Activated CD4-positive, alpha-beta T cell treated with anti-CD3 and anti-CD28 coated beads, Interleukin-2, amount 10 ng/mL, durations not matched to agents 24 days and 14 days (primary cell): ENCODE data around the gene PEX1. TPM values are rescaled to one million over a fixed set of nuclear protein-coding genes. Genes with fewer than 3 reads are reported as not detected.
"Not testable (repeated sequence)": the region's sequence is repeated elsewhere in the genome, so short reads cannot be mapped to it uniquely, and the experiment has no call there.

ENCODE experiments used
- DNase-seq: peaks from one replicate; pipeline ENCODE4 v3.0.0; 2022
- H3K27ac Mint-ChIP-seq: one replicate; pipeline ENCODE4 v1.8.0; 2022; ENCODE audit warnings: mild to moderate bottlenecking, mixed read lengths
- H3K27me3 Mint-ChIP-seq: one replicate; pipeline ENCODE4 v1.8.0; 2022; ENCODE audit warnings: mixed read lengths
- H3K36me3 Mint-ChIP-seq: one replicate; pipeline ENCODE4 v1.8.0; 2022; ENCODE audit warnings: low read depth, mild to moderate bottlenecking, mixed read lengths
- H3K4me1 Mint-ChIP-seq: one replicate; pipeline ENCODE4 v1.8.0; 2021; ENCODE audit warnings: mixed read lengths
- H3K4me3 Mint-ChIP-seq: one replicate; pipeline ENCODE4 v1.8.0; 2022; ENCODE audit warnings: mild to moderate bottlenecking, moderate library complexity, mixed read lengths
- H3K9me3 Mint-ChIP-seq: one replicate; pipeline ENCODE4 v1.8.0; 2021; ENCODE audit warnings: mixed read lengths
- intact Hi-C: fragments of 100-400 bp; cut with micrococcal nuclease; formaldehyde crosslinking; loops from one replicate; pipeline ENCODE4 v1.15.1; 2023
- total RNA-seq: library from RNA; stranded (reverse); gene quantifications from 2 replicates; pipeline ENCODE4 v1.2.3, GENCODE V29; 2022

Gene PEX1
- total RNA-seq, 1 donor from 2014 or later = 14.4 TPM

- no peak for DNase-seq
Observed at GRCh38 chr7:92462560-92462959, 65.8 kb downstream of the PEX1 start.

GRCh38 chr7:92461027-92462003, 67.0 kb downstream of the PEX1 start:
- DNase-seq = peak; percentile 74
- Mint-ChIP-seq H3K36me3 (peaks cover 9% of the 10 kb centered on the region), H3K4me3 (no peak overlapping the region), H3K9me3 (no peaks in the 10 kb centered on the region), H3K4me1 (peaks cover 2% of the 10 kb centered on the region), H3K27ac (no peak overlapping the region), H3K27me3 (no peaks in the 10 kb centered on the region)
- intact Hi-C loops = loop anchor here (1.0 to 5.0 kb wide), 2 partner anchors 13 to 39 kb away; no protein-coding TSS in a partner anchor

More at GRCh38 chr7:92462560-92462959, 65.8 kb downstream of the PEX1 start:
- Mint-ChIP-seq H3K27ac (no peak overlapping the region), H3K27me3 (no peaks in the 10 kb centered on the region), H3K4me1 (peaks cover 2% of the 10 kb centered on the region), H3K9me3 (peaks cover 2% of the 10 kb centered on the region), H3K4me3 (no peak overlapping the region), H3K36me3 (peaks cover 8% of the 10 kb centered on the region)
- intact Hi-C loops = loop anchor here (5.0 kb wide), 1 partner anchor 40 kb away; no protein-coding TSS in a partner anchor

GRCh38 chr7:92460510-92460909, 67.8 kb downstream of the PEX1 start:
- H3K36me3 Mint-ChIP-seq = peaks cover 13% of the 10 kb centered on the region
- H3K9me3 Mint-ChIP-seq = no peaks in the 10 kb centered on the region
- no peak for DNase-seq

GRCh38 chr7:92460109-92460508, 68.2 kb downstream of the PEX1 start:
- Mint-ChIP-seq H3K4me1 (peaks cover 2% of the 10 kb centered on the region), H3K27ac (no peak overlapping the region), H3K4me3 (no peak overlapping the region), H3K27me3 (no peaks in the 10 kb centered on the region), H3K9me3 (no peaks in the 10 kb centered on the region), H3K36me3 (peaks cover 13% of the 10 kb centered on the region)
- no peak for DNase-seq
- intact Hi-C loops = loop anchor here (5.0 kb wide), 1 partner anchor 38 kb away; no protein-coding TSS in a partner anchor

More at GRCh38 chr7:92460510-92460909, 67.8 kb downstream of the PEX1 start:
- intact Hi-C loops = loop anchor here (5.0 kb wide), 1 partner anchor 38 kb away; no protein-coding TSS in a partner anchor
- Mint-ChIP-seq H3K4me1 (peaks cover 2% of the 10 kb centered on the region), H3K4me3 (no peak overlapping the region), H3K27ac (no peak overlapping the region), H3K27me3 (no peaks in the 10 kb centered on the region)

- Mint-ChIP-seq H3K27ac (no peak overlapping the region), H3K27me3 (no peaks in the 10 kb centered on the region), H3K9me3 (no peaks in the 10 kb centered on the region), H3K36me3 (peaks cover 18% of the 10 kb centered on the region), H3K4me1 (no peaks in the 10 kb centered on the region), H3K4me3 (no peak overlapping the region)
- DNase-seq = no peak
- intact Hi-C loops = no loop called here
Observed at GRCh38 chr7:92456236-92456635, 72.1 kb downstream of the PEX1 start.

GRCh38 chr7:92451645-92452044, 76.7 kb downstream of the PEX1 start:
- Mint-ChIP-seq H3K4me1 (peaks cover 9% of the 10 kb centered on the region), H3K4me3 (no peak overlapping the region), H3K36me3 (peaks cover 27% of the 10 kb centered on the region), H3K27ac (no peak overlapping the region), H3K9me3 (no peaks in the 10 kb centered on the region), H3K27me3 (no peaks in the 10 kb centered on the region)
- intact Hi-C loops = no loop called here
- DNase-seq = no peak

GRCh38 chr7:92448205-92448747, 80.0 kb downstream of the PEX1 start:
- peak overlapping the region; percentile 94 for H3K4me3 Mint-ChIP-seq
- H3K27me3 Mint-ChIP-seq = no peaks in the 10 kb centered on the region
- H3K4me1 Mint-ChIP-seq = peaks cover 9% of the 10 kb centered on the region
- H3K36me3 Mint-ChIP-seq = peaks cover 17% of the 10 kb centered on the region
- intact Hi-C loops = loop anchor here (1.0 to 10.0 kb wide), 7 partner anchors 13 to 1363 kb away; partner anchors contain the start of genes AKAP9, CDK6, FZD1 and VPS50
- H3K9me3 Mint-ChIP-seq = no peaks in the 10 kb centered on the region
- DNase-seq = peak; percentile 88
- peak overlapping the region; percentile 93 for H3K27ac Mint-ChIP-seq

- H3K36me3 Mint-ChIP-seq = peaks cover 17% of the 10 kb centered on the region
- DNase-seq = peak; percentile 95
- peak within 1 kb of the TSS; percentile 94 for H3K4me3 Mint-ChIP-seq
- H3K9me3 Mint-ChIP-seq = no peaks in the 10 kb centered on the region
- H3K27ac Mint-ChIP-seq = peak within 1 kb of the TSS; percentile 93
- peaks cover 2% of the 10 kb centered on the region for H3K27me3 Mint-ChIP-seq
- H3K4me1 Mint-ChIP-seq = peaks cover 9% of the 10 kb centered on the region
- intact Hi-C loops = loop anchor here (1.0 to 10.0 kb wide), 14 partner anchors 14 to 1363 kb away; partner anchors contain the start of genes AKAP9, ANKIB1, CDK6 and CYP51A1
Observed at GRCh38 chr7:92447345-92448204, 80.7 kb downstream of the PEX1 start, which contains the start of gene GATAD1. Gene GATAD1, plus strand, starts transcription at chr7:92447482. Its CDS starts 248 bp downstream, at chr7:92447730.

- H3K4me1 Mint-ChIP-seq = peaks cover 9% of the 10 kb centered on the region
- no peaks in the 10 kb centered on the region for H3K9me3 Mint-ChIP-seq
- H3K27me3 Mint-ChIP-seq = peaks cover 4% of the 10 kb centered on the region
- peak overlapping the region; percentile 90 for H3K27ac Mint-ChIP-seq
- peaks cover 17% of the 10 kb centered on the region for H3K36me3 Mint-ChIP-seq
- H3K4me3 Mint-ChIP-seq = peak overlapping the region; percentile 85
- intact Hi-C loops = loop anchor here (1.0 to 10.0 kb wide), 13 partner anchors 23 to 1362 kb away; partner anchors contain the start of genes AKAP9, ANKIB1, CDK6 and CYP51A1
- no peak for DNase-seq
Observed at GRCh38 chr7:92446869-92447344, 81.4 kb downstream of the PEX1 start.

- H3K27me3 Mint-ChIP-seq = peaks cover 13% of the 10 kb centered on the region
- not testable (repeated sequence) for H3K4me3 Mint-ChIP-seq, H3K36me3 Mint-ChIP-seq, H3K4me1 Mint-ChIP-seq, DNase-seq, H3K27ac Mint-ChIP-seq, H3K9me3 Mint-ChIP-seq
- intact Hi-C loops = loop anchor here (10.0 kb wide), 3 partner anchors 392 to 1358 kb away; partner anchors contain the start of genes CDK6 and FZD1
Observed at GRCh38 chr7:92442720-92443119, 85.6 kb downstream of the PEX1 start.

GRCh38 chr7:92437956-92438491, 90.3 kb downstream of the PEX1 start:
- Mint-ChIP-seq H3K36me3 (no peaks in the 10 kb centered on the region), H3K4me3 (no peak overlapping the region)

More at GRCh38 chr7:92437956-92438491, 90.3 kb downstream of the PEX1 start:
- Mint-ChIP-seq H3K27me3 (peaks cover 13% of the 10 kb centered on the region), H3K27ac (no peak overlapping the region), H3K9me3 (no peaks in the 10 kb centered on the region), H3K4me1 (no peaks in the 10 kb centered on the region)
- no peak for DNase-seq
- intact Hi-C loops = no loop called here
